ENCODE results near the gene GAS7.

DNA sequence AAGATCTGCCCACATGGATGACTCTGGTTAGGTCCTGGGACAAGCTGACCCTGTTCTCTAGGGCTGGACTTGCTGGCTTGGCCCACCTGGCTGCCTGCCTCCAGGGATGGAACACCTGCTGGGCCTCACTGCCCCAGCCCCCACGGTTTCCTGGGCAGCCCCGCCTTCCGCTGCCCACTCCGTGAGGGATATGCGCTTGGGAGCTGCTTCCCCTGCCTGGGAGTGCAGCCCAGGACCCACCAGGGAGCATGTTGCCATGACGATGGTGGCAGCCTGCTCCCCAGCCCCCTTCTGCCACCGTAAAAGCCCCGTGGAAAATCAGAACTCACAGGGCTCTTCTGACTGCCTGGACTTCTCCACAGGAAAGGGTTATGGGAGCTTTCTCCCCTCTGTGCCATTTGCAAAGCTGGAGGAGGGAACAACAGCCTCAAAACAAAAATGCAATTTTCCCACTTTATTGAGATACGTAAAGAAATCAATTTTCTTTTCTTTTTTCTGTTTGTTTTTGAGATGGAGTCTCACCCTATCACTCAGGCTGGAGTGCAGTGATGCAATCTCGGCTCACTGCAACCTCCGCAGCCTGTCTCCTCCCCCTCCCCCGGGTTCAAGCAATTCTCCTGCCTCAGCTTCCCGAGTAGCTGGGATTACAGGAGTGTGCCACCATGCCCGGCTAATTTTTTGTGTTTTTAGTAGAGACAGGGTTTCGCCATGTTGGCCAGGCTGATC, 18.0 kb upstream of the GAS7 start:
- TF ChIP-seq, protein P1, sequence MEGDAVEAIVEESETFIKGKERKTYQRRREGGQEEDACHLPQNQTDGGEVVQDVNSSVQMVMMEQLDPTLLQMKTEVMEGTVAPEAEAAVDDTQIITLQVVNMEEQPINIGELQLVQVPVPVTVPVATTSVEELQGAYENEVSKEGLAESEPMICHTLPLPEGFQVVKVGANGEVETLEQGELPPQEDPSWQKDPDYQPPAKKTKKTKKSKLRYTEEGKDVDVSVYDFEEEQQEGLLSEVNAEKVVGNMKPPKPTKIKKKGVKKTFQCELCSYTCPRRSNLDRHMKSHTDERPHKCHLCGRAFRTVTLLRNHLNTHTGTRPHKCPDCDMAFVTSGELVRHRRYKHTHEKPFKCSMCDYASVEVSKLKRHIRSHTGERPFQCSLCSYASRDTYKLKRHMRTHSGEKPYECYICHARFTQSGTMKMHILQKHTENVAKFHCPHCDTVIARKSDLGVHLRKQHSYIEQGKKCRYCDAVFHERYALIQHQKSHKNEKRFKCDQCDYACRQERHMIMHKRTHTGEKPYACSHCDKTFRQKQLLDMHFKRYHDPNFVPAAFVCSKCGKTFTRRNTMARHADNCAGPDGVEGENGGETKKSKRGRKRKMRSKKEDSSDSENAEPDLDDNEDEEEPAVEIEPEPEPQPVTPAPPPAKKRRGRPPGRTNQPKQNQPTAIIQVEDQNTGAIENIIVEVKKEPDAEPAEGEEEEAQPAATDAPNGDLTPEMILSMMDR (IDR thresholded peaks at IDR 0.05): no peak
- TF ChIP-seq POLR2A (IDR thresholded peaks at IDR 0.05): no peak
